HepG2 (cell line): ENCODE measurements around the gene THRAP3.

Experiments used
- BHLHE40 ChIP-seq: IDR thresholded peaks from 2 replicates; pipeline ENCODE4 v1.6.1; 2011; ENCODE audit warnings: low read length, improper control_type of control experiment
- CTCF ChIP-seq: sonication (generic); formaldehyde crosslinking; IDR thresholded peaks from 2 replicates; pipeline ENCODE4 v1.5.0; 2020; ENCODE audit warnings: mild to moderate bottlenecking, missing genetic modification reagents, moderate library complexity
- HNRNPH1 ChIP-seq: fragments of 200-400 bp; formaldehyde crosslinking; optimal IDR thresholded peaks from 2 replicates; pipeline ENCODE3; 2017; ENCODE audit warnings: mild to moderate bottlenecking, low read depth, low read length
- HNRNPK ChIP-seq: fragments of 200-400 bp; formaldehyde crosslinking; IDR thresholded peaks from 2 replicates; pipeline ENCODE4 v1.6.1; 2018; ENCODE audit warnings: low read length, low read depth, moderate library complexity, mild to moderate bottlenecking; ENCODE audit not compliant: poor library complexity, severe bottlenecking
- USF2 ChIP-seq, 2 experiments: sonication (generic) in 1 of 2; formaldehyde crosslinking in 1 of 2; IDR thresholded peaks; 2 replicates each; pipeline versions ENCODE4 v1.5.1 to v1.6.1; 2011 to 2020; ENCODE audit warnings: borderline replicate concordance in 1 of 2, low read depth in 1 of 2, low read length in 1 of 2, mild to moderate bottlenecking in 1 of 2, missing genetic modification reagents in 1 of 2, moderate library complexity in 1 of 2
- ZNF407 ChIP-seq: sonication (generic); formaldehyde crosslinking; IDR thresholded peaks from one replicate; pipeline ENCODE4 v1.5.1; 2020; ENCODE audit warnings: mild to moderate bottlenecking, missing genetic modification reagents; ENCODE audit errors: not compliant biosample characterization
- ZNF841 ChIP-seq: sonication (generic); formaldehyde crosslinking; IDR thresholded peaks from 2 replicates; pipeline ENCODE4 v1.8.1; 2023; ENCODE audit warnings: missing genetic modification reagents, borderline replicate concordance

- TF ChIP-seq HNRNPH1 (no peak), HNRNPK (no peak), ZNF407 (CRISPR knock-in tag) (no peak), USF2 (IDR thresholded peaks at IDR 0.05; ENCODE audit: low read depth, low read length) (no peak), USF2 (CRISPR knock-in tag; IDR thresholded peaks at IDR 0.05; ENCODE audit: borderline replicate concordance) (no peak), ZNF841 (CRISPR knock-in tag) (no peak), BHLHE40 (no peak), CTCF (CRISPR knock-in tag) (no peak)
These were observed 125.0 kb downstream of the THRAP3 start for GRCh38 chr1:36349241-36349671.
